GM23338 (cell line): Measurements from ENCODE around the gene DYRK1A. TPM values are rescaled to one million over a fixed set of nuclear protein-coding genes. Genes with fewer than 3 reads are reported as not detected.

Source experiments
- ATAC-seq: fragments of 200-7000 bp; cut with Tn5 transposase; 3 replicates; pipeline ENCODE4 v1.9.1; 2020
- DNase-seq: peaks from one replicate; pipeline ENCODE4 v3.0.0-alpha.2; 2015; ENCODE audit warnings: low spot score
- H2AFZ ChIP-seq: fragments of 200-600 bp; sonication (generic); 2 replicates; pipeline ENCODE4 v1.8.0; 2016; ENCODE audit warnings: antibody characterized with exemption, mild to moderate bottlenecking, moderate library complexity
- H3F3A ChIP-seq: fragments of 200-600 bp; sonication (generic); replicated peaks from 2 replicates; pipeline ENCODE4 v1.8.0; 2017; ENCODE audit warnings: antibody characterized with exemption, mixed run types, low read depth
- H3K27ac ChIP-seq: fragments of 200-600 bp; sonication (generic); 2 replicates; pipeline ENCODE4 v1.6.1; 2016; ENCODE audit warnings: low read depth
- H3K27me3 ChIP-seq: fragments of 200-600 bp; sonication (generic); 2 replicates; pipeline ENCODE4 v1.8.0; 2016; ENCODE audit warnings: mild to moderate bottlenecking, mixed run types, moderate library complexity; ENCODE audit not compliant: insufficient read depth
- H3K36me3 ChIP-seq: fragments of 200-600 bp; sonication (generic); 2 replicates; pipeline ENCODE4 v1.8.0; 2016; ENCODE audit warnings: mild to moderate bottlenecking; ENCODE audit not compliant: insufficient read depth
- H3K4me1 ChIP-seq: fragments of 200-600 bp; sonication (generic); 2 replicates; pipeline ENCODE4 v1.8.0; 2016; ENCODE audit warnings: mild to moderate bottlenecking, moderate library complexity; ENCODE audit not compliant: insufficient read depth
- H3K4me2 ChIP-seq: fragments of 200-600 bp; sonication (generic); 2 replicates; pipeline ENCODE4 v1.7.1; 2017; ENCODE audit warnings: mixed run types
- H3K4me3 ChIP-seq: fragments of 200-600 bp; sonication (generic); 2 replicates; pipeline ENCODE4 v1.6.1; 2016; ENCODE audit warnings: mixed run types
- H3K79me2 ChIP-seq: fragments of 200-600 bp; sonication (generic); replicated peaks from 2 replicates; pipeline ENCODE4 v1.8.0; 2017; ENCODE audit warnings: mild to moderate bottlenecking; ENCODE audit not compliant: insufficient read depth
- H3K9me2 ChIP-seq: fragments of 200-600 bp; sonication (generic); 2 replicates; pipeline ENCODE4 v1.8.0; 2017; ENCODE audit not compliant: insufficient read depth
- H4K20me1 ChIP-seq: fragments of 200-600 bp; sonication (generic); replicated peaks from 2 replicates; pipeline ENCODE4 v1.8.0; 2017; ENCODE audit warnings: mild to moderate bottlenecking; ENCODE audit not compliant: insufficient read depth
- H3K27ac Mint-ChIP-seq: 2 replicates; pipeline ENCODE4 v1.8.0; 2020; ENCODE audit warnings: inconsistent platforms, mild to moderate bottlenecking, moderate library complexity, mixed read lengths
- H3K27me3 Mint-ChIP-seq: 3 replicates; pipeline ENCODE4 v1.8.0; 2022; ENCODE audit warnings: low read depth, mild to moderate bottlenecking, moderate library complexity, mixed read lengths, inconsistent platforms; ENCODE audit not compliant: insufficient read depth, poor library complexity
- H3K36me3 Mint-ChIP-seq: 3 replicates; pipeline ENCODE4 v1.8.0; 2021; ENCODE audit warnings: low read depth, mild to moderate bottlenecking, inconsistent platforms, moderate library complexity, mixed read lengths
- H3K4me1 Mint-ChIP-seq: 3 replicates; pipeline ENCODE4 v1.8.0; 2020; ENCODE audit warnings: mild to moderate bottlenecking, inconsistent platforms, mixed read lengths
- H3K4me3 Mint-ChIP-seq: 3 replicates; pipeline ENCODE4 v1.8.0; 2021; ENCODE audit warnings: moderate library complexity, mild to moderate bottlenecking, inconsistent platforms, mixed read lengths
- H3K9me3 Mint-ChIP-seq: 3 replicates; pipeline ENCODE4 v1.8.0; 2020; ENCODE audit warnings: moderate library complexity, mild to moderate bottlenecking, inconsistent platforms, mixed read lengths
- CREB1 ChIP-seq: fragments of 250-450 bp; sonication (Bioruptor Pico); IDR thresholded peaks from 2 replicates; pipeline ENCODE4 v1.5.0; 2020; ENCODE audit warnings: low read depth, mild to moderate bottlenecking, moderate library complexity
- CTCF ChIP-seq, 2 experiments: fragments of 200-600 bp in 1 of 2; sonication (generic) in 1 of 2; conservative IDR thresholded peaks; 2 replicates each; pipeline versions ENCODE4 v1.5.1 to v1.6.1; 2016 to 2017; ENCODE audit warnings: antibody characterized with exemption in 2 of 2, low read depth in 2 of 2, mild to moderate bottlenecking in 2 of 2, moderate library complexity in 1 of 2
- ETS1 ChIP-seq: IDR thresholded peaks from 2 replicates; pipeline ENCODE4 v1.6.1; 2016; ENCODE audit warnings: antibody characterized with exemption
- EZH2 ChIP-seq: fragments of 200-600 bp; sonication (generic); IDR thresholded peaks from one replicate; pipeline ENCODE4 v1.8.0; 2017; ENCODE audit warnings: antibody characterized with exemption, mild to moderate bottlenecking, low read depth; ENCODE audit not compliant: unreplicated experiment
- EZH2phosphoT487 ChIP-seq: fragments of 200-600 bp; sonication (generic); IDR thresholded peaks from one replicate; pipeline ENCODE4 v1.8.1; 2018; ENCODE audit warnings: antibody characterized with exemption; ENCODE audit not compliant: unreplicated experiment
- JUNB ChIP-seq: IDR thresholded peaks from one replicate; pipeline ENCODE4 v1.6.1; 2016; ENCODE audit warnings: antibody characterized with exemption; ENCODE audit not compliant: unreplicated experiment
- NANOG ChIP-seq: IDR thresholded peaks from 2 replicates; pipeline ENCODE4 v1.6.1; 2016; ENCODE audit warnings: antibody characterized with exemption, borderline replicate concordance
- POLR2AphosphoS5 ChIP-seq: IDR thresholded peaks from 2 replicates; pipeline ENCODE4 v1.6.1; 2016; ENCODE audit warnings: antibody characterized with exemption, low read depth
- REST ChIP-seq: IDR thresholded peaks from one replicate; pipeline ENCODE4 v1.6.1; 2018; ENCODE audit warnings: antibody characterized with exemption; ENCODE audit not compliant: unreplicated experiment
- STAT1 ChIP-seq: IDR thresholded peaks from one replicate; pipeline ENCODE4 v1.6.1; 2016; ENCODE audit warnings: antibody characterized with exemption; ENCODE audit not compliant: unreplicated experiment
- ZNF114 ChIP-seq: fragments of 250-450 bp; sonication (Bioruptor Pico); IDR thresholded peaks from 2 replicates; pipeline ENCODE4 v1.5.0; 2020; ENCODE audit warnings: mild to moderate bottlenecking, moderate library complexity
- ZNF331 ChIP-seq: fragments of 250-450 bp; sonication (Bioruptor Pico); IDR thresholded peaks from 2 replicates; pipeline ENCODE4 v1.5.0; 2020; ENCODE audit warnings: low read depth, mild to moderate bottlenecking, moderate library complexity
- ZNF462 ChIP-seq: fragments of 250-450 bp; sonication (Bioruptor Pico); IDR thresholded peaks from 2 replicates; pipeline ENCODE4 v1.5.0; 2020; ENCODE audit warnings: mild to moderate bottlenecking, moderate library complexity
- polyA plus RNA-seq: library from polyadenylated mRNA; unstranded; fragments of >200 nt; fragmentation: Nextera tagmentation; extraction: Ambion mirVana; gene quantifications from 2 replicates; pipeline ENCODE4 v1.2.1, GENCODE V29; 2016
- total RNA-seq: library from RNA; depleted of rRNA; stranded (reverse); fragments of >200 nt; shearing (Covaris generic); gene quantifications from 2 replicates; pipeline ENCODE4 v1.2.3, GENCODE V29; 2014

DYRK1A gene
- total and polyA plus RNA-seq, 2 experiments from 2014 or later, result 10.3 to 84.7 TPM

GRCh38 chr21:37566790-37567615 lies 200.4 kb downstream of the DYRK1A start:
- peaks cover 20% of the 10 kb centered on the region for H3K4me1 ChIP-seq
- Mint-ChIP-seq H3K27ac (no peak overlapping the region), H3K4me3 (no peak overlapping the region), H3K4me1 (peaks cover 17% of the 10 kb centered on the region), H3K9me3 (peaks cover 11% of the 10 kb centered on the region; the same call in 2 of the 3 replicates), H3K36me3 (peaks cover 3% of the 10 kb centered on the region; the same call in 2 of the 3 replicates), H3K27me3 (peaks cover 18% of the 10 kb centered on the region)
- no peak overlapping the region for H3K4me3 ChIP-seq
- no peak overlapping the region for H2AFZ ChIP-seq
- H3K27me3 ChIP-seq, result peaks cover 12% of the 10 kb centered on the region
- peaks cover 11% of the 10 kb centered on the region for H3K9me2 ChIP-seq
- H3K79me2 ChIP-seq, result no peaks in the 10 kb centered on the region; the same call in 1 of the 2 replicates
- no peak overlapping the region for H3K4me2 ChIP-seq
- DNase-seq, result no peak
- TF ChIP-seq ZNF114 (CRISPR knock-in tag), result no peak
- TF ChIP-seq ZNF462, result no peak
- no peak for TF ChIP-seq CTCF (conservative IDR thresholded peaks at IDR 0.05; ENCODE audit: low read depth in 2 of 2)
- no peak for TF ChIP-seq JUNB
- no peak for TF ChIP-seq ZNF331 (CRISPR knock-in tag)
- TF ChIP-seq REST, result no peak
- TF ChIP-seq EZH2, result no peak
- TF ChIP-seq EZH2phosphoT487, result no peak
- TF ChIP-seq STAT1, result no peak
- no peak for TF ChIP-seq CREB1 (CRISPR knock-in tag)
- no peak for TF ChIP-seq ETS1
- TF ChIP-seq NANOG, result no peak
- TF ChIP-seq POLR2AphosphoS5, result no peak
- H3K36me3 ChIP-seq, result no peaks in the 10 kb centered on the region
- H3K27ac ChIP-seq, result no peak overlapping the region
- no peak for ATAC-seq
- 0 out of 2 replicates have a peak, but pooled peaks cover 9% of the 10 kb centered on the region for H3F3A ChIP-seq
- no peaks in the 10 kb centered on the region for H4K20me1 ChIP-seq
